Measurements from ENCODE around the gene STEEP1. TPM values are rescaled to one million over a fixed set of nuclear protein-coding genes. Genes with fewer than 3 reads are reported as not detected.
"Not testable (repeated sequence)": the region's sequence is repeated elsewhere in the genome, so short reads cannot be mapped to it uniquely, and the experiment has no call there.

Gene STEEP1
- total RNA-seq, 1 experiment from 2014 or later, result 39.2 TPM

GRCh38 chrX:119497185-119497584 is 68.0 kb downstream of the STEEP1 start:
- no peak for DNase-seq (ENCODE audit: low spot score)
- Histone ChIP-seq H3K27ac (ENCODE audit: low read depth, low read length, poor library complexity, severe bottlenecking) (no peak overlapping the region), H3K9me3 (ENCODE audit: low read depth, low read length, poor library complexity, severe bottlenecking) (no peaks in the 10 kb centered on the region), H3K27me3 (replicated peaks; ENCODE audit: insufficient read depth, low read depth, low read length, poor library complexity) (no peaks in the 10 kb centered on the region), H3K36me3 (ENCODE audit: insufficient read depth, low read length, poor library complexity, severe bottlenecking) (no peaks in the 10 kb centered on the region), H3K4me3 (ENCODE audit: low read depth, low read length, poor library complexity, severe bottlenecking) (no peak overlapping the region), H3K4me1 (ENCODE audit: insufficient read depth, low read length, poor library complexity, severe bottlenecking) (no peaks in the 10 kb centered on the region)
- intact Hi-C loops (cut with micrococcal nuclease; ENCODE audit: unreplicated experiment), result no loop called here
- no peak for TF ChIP-seq EZH2 (IDR thresholded peaks at IDR 0.05; ENCODE audit: borderline replicate concordance, low read depth, low read length, poor library complexity, severe bottlenecking)
- no peak for TF ChIP-seq CTCF (conservative IDR thresholded peaks at IDR 0.05; ENCODE audit: low read depth, low read length)
- no TSS peak for BruUV-seq (replicated peaks)
- POLR2A ChIA-PET (ENCODE audit: low non-redundant PET), result no interaction called here
- CTCF ChIA-PET, result no interaction called here

- TF ChIP-seq EZH2 (IDR thresholded peaks at IDR 0.05; ENCODE audit: borderline replicate concordance, low read depth, low read length, poor library complexity, severe bottlenecking) (no peak), CTCF (conservative IDR thresholded peaks at IDR 0.05; ENCODE audit: low read depth, low read length) (no peak)
- intact Hi-C loops (cut with micrococcal nuclease; ENCODE audit: unreplicated experiment), result no loop called here
- no peak for DNase-seq (ENCODE audit: low spot score)
- Histone ChIP-seq H3K27me3 (replicated peaks; ENCODE audit: insufficient read depth, low read depth, low read length, poor library complexity) (no peaks in the 10 kb centered on the region), H3K36me3 (ENCODE audit: insufficient read depth, low read length, poor library complexity, severe bottlenecking) (no peaks in the 10 kb centered on the region), H3K9me3 (ENCODE audit: low read depth, low read length, poor library complexity, severe bottlenecking) (no peaks in the 10 kb centered on the region), H3K4me3 (ENCODE audit: low read depth, low read length, poor library complexity, severe bottlenecking) (no peak overlapping the region), H3K27ac (ENCODE audit: low read depth, low read length, poor library complexity, severe bottlenecking) (no peak overlapping the region), H3K4me1 (ENCODE audit: insufficient read depth, low read length, poor library complexity, severe bottlenecking) (no peaks in the 10 kb centered on the region)
- no TSS peak for BruUV-seq (replicated peaks)
- ChIA-PET POLR2A (ENCODE audit: low non-redundant PET) (no interaction called here), CTCF (no interaction called here)
Measured at GRCh38 chrX:119495734-119496726, 69.2 kb downstream of the STEEP1 start.

GRCh38 chrX:119493851-119494495 is 71.2 kb downstream of the STEEP1 start:
- H3K9me3 ChIP-seq (ENCODE audit: low read depth, low read length, poor library complexity, severe bottlenecking); H3K27ac ChIP-seq (ENCODE audit: low read depth, low read length, poor library complexity, severe bottlenecking); BruUV-seq (replicated peaks); H3K4me3 ChIP-seq (ENCODE audit: low read depth, low read length, poor library complexity, severe bottlenecking); CTCF ChIA-PET; DNase-seq (ENCODE audit: low spot score); H3K36me3 ChIP-seq (ENCODE audit: insufficient read depth, low read length, poor library complexity, severe bottlenecking); H3K4me1 ChIP-seq (ENCODE audit: insufficient read depth, low read length, poor library complexity, severe bottlenecking); H3K27me3 ChIP-seq (replicated peaks; ENCODE audit: insufficient read depth, low read depth, low read length, poor library complexity); POLR2A ChIA-PET (ENCODE audit: low non-redundant PET); intact Hi-C loops (cut with micrococcal nuclease; ENCODE audit: unreplicated experiment): not testable (repeated sequence)
